ENCODE results near the gene SERPINB4. TPM values are rescaled to one million over a fixed set of nuclear protein-coding genes. Genes with fewer than 3 reads are reported as not detected.

The SERPINB4 gene
- total and polyA plus RNA-seq, 8 donors, result not detected

DNA sequence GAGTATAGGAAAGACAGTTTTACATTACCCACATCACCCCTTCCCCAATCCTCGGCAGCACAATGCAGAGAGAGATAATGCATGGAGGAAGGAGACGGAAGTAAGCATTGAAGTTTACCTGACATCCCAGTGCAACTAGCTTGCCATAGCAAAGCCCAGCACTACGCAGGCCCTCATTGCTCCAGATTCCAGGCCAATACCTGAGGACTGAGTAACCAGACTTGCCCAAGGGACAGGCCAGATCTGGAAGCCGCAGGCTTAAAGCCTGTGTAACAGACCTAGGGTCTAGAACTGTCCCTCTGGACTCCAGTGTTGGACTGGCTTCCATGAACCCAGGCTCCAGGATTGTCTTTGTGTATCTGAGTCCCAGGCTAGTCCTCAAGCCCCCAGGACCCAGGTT, 17.6 kb downstream of the SERPINB4 start:
- intact Hi-C loops (cut with DNase I), result no loop called here
- no peaks in the 10 kb centered on the region for H3K9me3 ChIP-seq
- H3K4me1 ChIP-seq, result no peaks in the 10 kb centered on the region
- TF ChIP-seq, protein P1, sequence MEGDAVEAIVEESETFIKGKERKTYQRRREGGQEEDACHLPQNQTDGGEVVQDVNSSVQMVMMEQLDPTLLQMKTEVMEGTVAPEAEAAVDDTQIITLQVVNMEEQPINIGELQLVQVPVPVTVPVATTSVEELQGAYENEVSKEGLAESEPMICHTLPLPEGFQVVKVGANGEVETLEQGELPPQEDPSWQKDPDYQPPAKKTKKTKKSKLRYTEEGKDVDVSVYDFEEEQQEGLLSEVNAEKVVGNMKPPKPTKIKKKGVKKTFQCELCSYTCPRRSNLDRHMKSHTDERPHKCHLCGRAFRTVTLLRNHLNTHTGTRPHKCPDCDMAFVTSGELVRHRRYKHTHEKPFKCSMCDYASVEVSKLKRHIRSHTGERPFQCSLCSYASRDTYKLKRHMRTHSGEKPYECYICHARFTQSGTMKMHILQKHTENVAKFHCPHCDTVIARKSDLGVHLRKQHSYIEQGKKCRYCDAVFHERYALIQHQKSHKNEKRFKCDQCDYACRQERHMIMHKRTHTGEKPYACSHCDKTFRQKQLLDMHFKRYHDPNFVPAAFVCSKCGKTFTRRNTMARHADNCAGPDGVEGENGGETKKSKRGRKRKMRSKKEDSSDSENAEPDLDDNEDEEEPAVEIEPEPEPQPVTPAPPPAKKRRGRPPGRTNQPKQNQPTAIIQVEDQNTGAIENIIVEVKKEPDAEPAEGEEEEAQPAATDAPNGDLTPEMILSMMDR (IDR thresholded peaks at IDR 0.05), result no peak
- no peak for DNase-seq
- H3K27me3 ChIP-seq, result peaks cover 0 to 4% (median 0%) of the 10 kb centered on the region in 4 donors
- no peak for FAIRE-seq
- no peaks in the 10 kb centered on the region for H3K36me3 ChIP-seq
- no peak overlapping the region for H3K4me3 ChIP-seq
- no peak overlapping the region for H3K27ac ChIP-seq
- WGBS, 2 donors, result 54 to 56% methylated on average over 4 of the region's 4 CpGs
- ATAC-seq, result no peak

DNA sequence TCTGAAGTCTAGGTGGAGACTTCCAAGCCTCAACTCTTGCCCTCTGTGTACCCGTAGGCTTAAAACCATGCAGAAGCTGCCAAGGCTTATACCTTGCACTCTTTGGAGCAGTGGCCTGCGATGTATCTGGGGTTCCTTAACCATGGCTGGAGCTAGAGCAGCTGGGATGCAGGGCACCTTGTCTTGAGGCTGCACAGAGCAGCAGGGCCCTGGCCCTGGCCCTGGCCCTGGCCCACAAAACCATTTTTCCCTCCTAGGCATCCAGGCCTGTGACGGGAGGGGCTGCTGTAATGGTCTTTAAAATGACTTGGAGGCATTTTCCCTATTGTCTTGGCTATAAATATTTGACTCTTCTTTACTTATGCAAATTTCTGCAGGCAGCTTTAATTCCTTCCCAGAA, 19.2 kb downstream of the SERPINB4 start:
- FAIRE-seq, result no peak
- H3K27ac ChIP-seq, result no peak overlapping the region
- TF ChIP-seq, protein P1 (IDR thresholded peaks at IDR 0.05), result no peak
- no peaks in the 10 kb centered on the region for H3K4me1 ChIP-seq
- H3K36me3 ChIP-seq, result no peaks in the 10 kb centered on the region
- no peaks in the 10 kb centered on the region for H3K27me3 ChIP-seq
- intact Hi-C loops (cut with DNase I), result no loop called here
- no peak overlapping the region for H3K4me3 ChIP-seq
- no peaks in the 10 kb centered on the region for H3K9me3 ChIP-seq
- 74 to 78% methylated on average over 3 of the region's 3 CpGs for WGBS, 2 donors
- ATAC-seq, result no peak
- no peak for DNase-seq

DNA sequence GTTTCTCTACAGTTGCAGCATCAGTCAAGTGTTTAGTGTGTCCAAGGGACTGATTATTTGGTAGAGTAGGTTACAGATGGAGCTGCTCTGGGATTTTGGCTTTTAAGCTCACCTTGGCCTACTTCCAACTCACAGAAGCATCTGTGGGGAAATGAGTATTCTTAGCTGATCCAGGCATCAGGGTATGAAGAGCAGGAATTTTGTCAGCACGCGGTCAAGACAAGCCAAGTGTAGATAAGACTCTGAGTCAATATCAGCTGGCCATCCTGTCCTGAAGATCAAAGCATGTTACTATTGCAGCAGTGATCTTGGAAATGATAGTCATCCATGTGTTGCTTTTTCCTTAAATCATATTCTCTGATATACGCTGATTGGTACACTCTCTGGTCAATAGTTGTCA, 24.4 kb downstream of the SERPINB4 start:
- ATAC-seq (no peak), DNase-seq (no peak), FAIRE-seq (no peak)
- H3K4me3 ChIP-seq, result no peak overlapping the region
- 73 to 77% methylated on average over 3 of the region's 3 CpGs for WGBS, 2 donors
- TF ChIP-seq, protein P1 (IDR thresholded peaks at IDR 0.05), result no peak
- no peaks in the 10 kb centered on the region for H3K27me3 ChIP-seq
- intact Hi-C loops (cut with DNase I), result no loop called here
- H3K36me3 ChIP-seq, result no peaks in the 10 kb centered on the region
- H3K27ac ChIP-seq, result no peak overlapping the region
- H3K4me1 ChIP-seq, result no peaks in the 10 kb centered on the region
- no peaks in the 10 kb centered on the region for H3K9me3 ChIP-seq

DNA sequence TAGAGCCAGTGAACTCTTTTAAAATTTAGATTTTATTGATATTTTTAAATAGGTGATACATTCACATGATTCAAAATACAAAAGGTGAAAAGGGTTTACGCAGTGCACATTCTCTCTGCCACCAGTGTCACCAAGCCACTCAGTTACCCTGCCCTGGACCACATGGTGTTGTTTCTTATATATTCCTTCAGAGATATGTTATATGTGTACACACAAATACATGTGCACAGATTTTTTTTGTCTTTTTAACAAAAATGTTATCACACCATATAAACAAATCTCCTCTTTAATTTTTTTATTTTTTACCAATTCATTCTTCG, 26.2 kb downstream of the SERPINB4 start:
- Histone ChIP-seq H3K4me1 (no peaks in the 10 kb centered on the region), H3K36me3 (no peaks in the 10 kb centered on the region), H3K9me3 (no peaks in the 10 kb centered on the region), H3K4me3 (no peak overlapping the region), H3K27me3 (no peaks in the 10 kb centered on the region), H3K27ac (no peak overlapping the region)
- TF ChIP-seq, protein P1 (IDR thresholded peaks at IDR 0.05), result no peak
- no peak for DNase-seq
- FAIRE-seq, result no peak
- 89 to 95% methylated on average over 2 of the region's 2 CpGs for WGBS, 2 donors
- ATAC-seq, result no peak
- intact Hi-C loops (cut with DNase I), result no loop called here

DNA sequence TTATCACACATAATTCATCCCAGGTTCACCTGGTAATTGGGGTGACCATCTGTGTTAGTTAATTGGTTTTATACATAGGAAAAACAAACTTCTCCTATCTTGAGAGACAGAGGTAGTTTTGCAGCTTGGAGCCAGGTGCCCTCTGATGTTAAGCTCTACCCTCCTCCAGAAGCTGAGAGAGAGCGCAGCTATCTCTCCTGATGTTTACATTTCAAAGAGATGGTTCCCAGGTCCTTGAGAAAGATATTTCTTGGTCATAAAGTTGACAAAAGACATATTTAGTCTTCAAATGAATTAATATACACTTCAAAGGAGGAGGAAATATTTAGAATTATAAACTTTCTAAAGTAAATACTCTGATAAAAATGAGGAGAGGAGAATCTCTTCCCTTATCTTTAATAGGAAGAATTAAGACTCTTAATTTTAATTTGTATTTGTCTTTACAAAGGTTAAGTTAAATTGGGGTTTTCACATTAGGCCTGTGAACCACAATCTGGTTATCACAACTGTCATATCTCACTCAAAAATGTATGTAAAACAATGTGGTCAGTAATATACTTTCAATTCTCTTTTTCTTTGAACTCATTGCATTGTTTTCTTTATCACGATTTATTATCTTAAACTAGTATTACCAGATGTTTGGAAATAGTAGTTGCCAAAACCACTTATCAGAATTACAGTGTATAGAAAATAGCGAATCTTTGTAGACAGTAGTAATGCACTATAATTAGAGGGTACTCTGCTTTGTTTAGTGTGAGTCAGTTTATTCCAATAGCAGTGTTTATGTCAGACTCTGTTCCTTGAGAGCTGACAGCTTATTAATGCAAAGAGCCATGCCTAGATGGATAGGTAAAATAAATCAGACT, 26.8 kb downstream of the SERPINB4 start:
- Histone ChIP-seq H3K36me3 (no peaks in the 10 kb centered on the region), H3K9me3 (no peaks in the 10 kb centered on the region), H3K4me1 (no peaks in the 10 kb centered on the region), H3K27me3 (no peaks in the 10 kb centered on the region), H3K27ac (no peak overlapping the region), H3K4me3 (no peak overlapping the region)
- peak; percentile 43 for FAIRE-seq
- intact Hi-C loops (cut with DNase I), result no loop called here
- 8 to 10% methylated on average over 3 of the region's 3 CpGs for WGBS, 2 donors
- TF ChIP-seq, protein P1 (IDR thresholded peaks at IDR 0.05), result no peak
- no peak for ATAC-seq
- no peak for DNase-seq
